OCI-LY3 (cell line): ENCODE measurements around the gene CCDC69.

Experiments used
- H2AFZ ChIP-seq: fragments of 200-600, 300-600 bp; shearing (Covaris generic); 2 replicates; pipeline ENCODE4 v1.6.0; 2014; ENCODE audit warnings: antibody characterized with exemption, low read depth, low read length
- H3K27ac ChIP-seq: fragments of 200-600, 300-600 bp; sonication (generic); 2 replicates; pipeline ENCODE4 v1.5.1; 2014; ENCODE audit warnings: mild to moderate bottlenecking, low read length, moderate library complexity, mixed read lengths
- H3K27me3 ChIP-seq: fragments of 200-600, 300-600 bp; sonication (generic); 2 replicates; pipeline ENCODE4 v1.6.1; 2014; ENCODE audit warnings: low read depth, low read length, mixed read lengths
- H3K36me3 ChIP-seq: fragments of 200-600, 300-600 bp; sonication (generic); replicated peaks from 2 replicates; pipeline ENCODE3; 2014; ENCODE audit warnings: low read depth, low read length, mixed read lengths
- H3K4me1 ChIP-seq: fragments of 300-600, 200-600 bp; sonication (generic); 2 replicates; pipeline ENCODE4 v1.6.1; 2014; ENCODE audit warnings: low read length, mixed read lengths
- H3K4me2 ChIP-seq: fragments of 200-600, 300-600 bp; sonication (generic); 2 replicates; pipeline ENCODE4 v1.6.1; 2014; ENCODE audit warnings: low read length, mixed read lengths
- H3K4me3 ChIP-seq: fragments of 300-600, 200-600 bp; sonication (generic); 2 replicates; pipeline ENCODE4 v1.5.1; 2014; ENCODE audit warnings: antibody characterized with exemption, mild to moderate bottlenecking, low read length, moderate library complexity
- H3K79me2 ChIP-seq: fragments of 300-600, 200-600 bp; shearing (Covaris generic); 2 replicates; pipeline ENCODE4 v1.6.1; 2014; ENCODE audit warnings: mild to moderate bottlenecking, low read length, mixed read lengths
- H3K9ac ChIP-seq: fragments of 300-600, 200-600 bp; shearing (Covaris generic); 2 replicates; pipeline ENCODE4 v1.6.0; 2014; ENCODE audit warnings: mild to moderate bottlenecking, low read length, moderate library complexity
- H3K9me3 ChIP-seq: fragments of 200-600, 300-600 bp; shearing (Covaris generic); 2 replicates; pipeline ENCODE4 v1.6.1; 2014; ENCODE audit warnings: low read length, mixed read lengths; ENCODE audit not compliant: insufficient read depth
- H4K20me1 ChIP-seq: fragments of 200-600, 300-600 bp; sonication (generic); 2 replicates; pipeline ENCODE4 v1.6.1; 2016; ENCODE audit warnings: low read length, mixed read lengths; ENCODE audit not compliant: insufficient read depth
- CTCF ChIP-seq: fragments of 200-600, 300-600 bp; sonication (generic); IDR thresholded peaks from 2 replicates; pipeline ENCODE4 v1.5.1; 2014; ENCODE audit warnings: antibody characterized with exemption, low read length, low read depth
- EZH2phosphoT487 ChIP-seq: fragments of 200-600 bp; shearing (Covaris generic); IDR thresholded peaks from 2 replicates; pipeline ENCODE4 v1.6.1; 2018; ENCODE audit warnings: antibody characterized with exemption, mixed run types, low read depth

The CCDC69 gene

GRCh38 chr5:151174612-151175101 lies 49.2 kb downstream of the CCDC69 start:
- no peak overlapping the region for H3K9ac ChIP-seq
- H3K9me3 ChIP-seq, result no peaks in the 10 kb centered on the region
- TF ChIP-seq CTCF (no peak), EZH2phosphoT487 (no peak)
- H3K4me3 ChIP-seq, result no peak overlapping the region
- peaks cover 17% of the 10 kb centered on the region for H3K4me1 ChIP-seq
- H3K4me2 ChIP-seq, result no peak overlapping the region
- H3K27ac ChIP-seq, result no peak overlapping the region
- H3K36me3 ChIP-seq, result peaks cover 6% of the 10 kb centered on the region
- H3K27me3 ChIP-seq, result no peaks in the 10 kb centered on the region
- no peaks in the 10 kb centered on the region for H4K20me1 ChIP-seq
- no peaks in the 10 kb centered on the region for H3K79me2 ChIP-seq
- no peak overlapping the region for H2AFZ ChIP-seq

- H3K27ac ChIP-seq, result no peak overlapping the region
- TF ChIP-seq EZH2phosphoT487, result no peak
- TF ChIP-seq CTCF, result no peak
- H3K4me3 ChIP-seq, result no peak overlapping the region
- no peak overlapping the region for H3K9ac ChIP-seq
- no peaks in the 10 kb centered on the region for H3K9me3 ChIP-seq
- no peak overlapping the region for H2AFZ ChIP-seq
- H3K36me3 ChIP-seq, result peaks cover 3% of the 10 kb centered on the region
- no peaks in the 10 kb centered on the region for H4K20me1 ChIP-seq
- no peaks in the 10 kb centered on the region for H3K27me3 ChIP-seq
- H3K79me2 ChIP-seq, result no peaks in the 10 kb centered on the region
- peaks cover 11% of the 10 kb centered on the region for H3K4me1 ChIP-seq
- no peak overlapping the region for H3K4me2 ChIP-seq
Measured at GRCh38 chr5:151173711-151174611, 49.9 kb downstream of the CCDC69 start.

DNA sequence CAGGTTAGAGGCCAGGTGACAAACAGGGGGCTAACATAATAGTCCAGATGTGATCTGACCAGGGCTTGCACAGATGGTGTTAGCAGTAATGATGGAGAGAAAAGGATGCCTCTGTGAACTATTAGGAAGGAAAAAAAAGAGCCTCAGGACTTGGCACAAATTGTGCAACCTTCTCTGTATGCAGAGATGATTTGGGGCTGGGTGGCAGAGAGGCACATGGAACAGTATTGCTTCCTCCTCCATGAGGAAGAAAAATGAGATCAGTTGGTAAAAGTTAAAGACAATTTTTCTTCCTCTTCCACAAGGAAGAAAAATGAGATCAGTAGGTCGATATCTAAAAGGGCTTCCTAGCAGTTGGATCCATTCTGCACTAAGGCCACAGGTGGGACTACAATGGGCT lies 52.4 kb downstream of the CCDC69 start:
- Histone ChIP-seq H3K27ac (no peak overlapping the region), H3K9me3 (no peaks in the 10 kb centered on the region), H4K20me1 (no peaks in the 10 kb centered on the region), H3K27me3 (no peaks in the 10 kb centered on the region), H3K4me2 (no peak overlapping the region), H3K4me3 (no peak overlapping the region), H3K9ac (no peak overlapping the region), H3K79me2 (no peaks in the 10 kb centered on the region), H3K4me1 (no peaks in the 10 kb centered on the region), H3K36me3 (no peaks in the 10 kb centered on the region), H2AFZ (no peak overlapping the region)
- TF ChIP-seq CTCF (no peak), EZH2phosphoT487 (no peak)

GRCh38 chr5:151168602-151169344 lies 55.1 kb downstream of the CCDC69 start:
- no peak overlapping the region for H2AFZ ChIP-seq
- peaks cover 7% of the 10 kb centered on the region for H3K4me1 ChIP-seq

More at GRCh38 chr5:151168602-151169344, 55.1 kb downstream of the CCDC69 start:
- H3K27ac ChIP-seq, result no peak overlapping the region
- H3K4me3 ChIP-seq, result no peak overlapping the region
- no peaks in the 10 kb centered on the region for H3K36me3 ChIP-seq
- TF ChIP-seq CTCF, result no peak
- no peak for TF ChIP-seq EZH2phosphoT487
- H4K20me1 ChIP-seq, result no peaks in the 10 kb centered on the region
- no peaks in the 10 kb centered on the region for H3K27me3 ChIP-seq
- H3K4me2 ChIP-seq, result no peak overlapping the region
- no peaks in the 10 kb centered on the region for H3K9me3 ChIP-seq
- no peak overlapping the region for H3K9ac ChIP-seq
- no peaks in the 10 kb centered on the region for H3K79me2 ChIP-seq
